ENCODE data around the gene PTPRN2. TPM values are rescaled to one million over a fixed set of nuclear protein-coding genes. Genes with fewer than 3 reads are reported as not detected.

PTPRN2 gene
- total and polyA plus RNA-seq, 2 of the 13 experiments (the other 11 are each of a cell fraction or from before 2014, with no cell fraction given), result 2.5 to 24.2 TPM

- ATAC-seq, result no peak
- no peak overlapping the region for H3K4me2 ChIP-seq (ENCODE audit: low read depth, low read length)
- TF ChIP-seq CEBPB (IDR thresholded peaks at IDR 0.05; ENCODE audit: borderline replicate concordance, low read depth, low read length) (no peak), ZNF282 (IDR thresholded peaks at IDR 0.05; ENCODE audit: partially characterized antibody) (no peak), PHF5A (CRISPR knock-in tag; IDR thresholded peaks at IDR 0.05; ENCODE audit: low read depth, unreplicated experiment) (no peak), ETV6 (CRISPR knock-in tag; conservative IDR thresholded peaks at IDR 0.05) (no peak)
- H4K20me1 ChIP-seq (ENCODE audit: insufficient read depth, low read length), result peaks cover 19% of the 10 kb centered on the region; the same call in 1 of the 2 replicates
- H3K27ac ChIP-seq (ENCODE audit: extremely low read length, insufficient read depth, low read length), result no peak overlapping the region
- no peaks in the 10 kb centered on the region for H3K27me3 ChIP-seq (ENCODE audit: control insufficient read depth in 1 of 2, insufficient read depth in 2 of 2, low read length in 2 of 2)
- H3K4me1 ChIP-seq (ENCODE audit: insufficient read depth, low read length), result peaks cover 11% of the 10 kb centered on the region
- FAIRE-seq, result no peak
- no peak overlapping the region for H3K9ac ChIP-seq (ENCODE audit: insufficient read depth, low read depth, low read length)
- H3K79me2 ChIP-seq (ENCODE audit: insufficient read depth, low read length), result no peaks in the 10 kb centered on the region
- no peak for DNase-seq (ENCODE audit: low spot score)
- in situ Hi-C loops (cut with HindIII; ENCODE audit: extremely low pct_ligation_motif_present, low pct_unique_long_range_greater_than_20kb) (no loop called here), intact Hi-C loops (cut with micrococcal nuclease; ENCODE audit: unreplicated experiment) (no loop called here)
- H3K4me3 ChIP-seq (replicated peaks in 1 of 3; ENCODE audit: insufficient read depth in 1 of 3, low read depth in 2 of 3, low read length in 3 of 3), result no peak overlapping the region
- no peaks in the 10 kb centered on the region for H3K9me3 ChIP-seq (ENCODE audit: low read length)
- H3K36me3 ChIP-seq (replicated peaks in 1 of 2; ENCODE audit: control insufficient read depth in 1 of 2, insufficient read depth in 2 of 2, low read length in 2 of 2), result no peaks in the 10 kb centered on the region
- no TSS peak for BruUV-seq (replicated peaks)
- ChIA-PET POLR2A (no interaction called here), CTCF (ENCODE audit: low intra/inter-chr PET ratio, low total read pairs) (no interaction called here)
- WGBS (ENCODE audit: low lambda C conversion rate), result 86% methylated on average over 14 of the region's 17 CpGs
- no peak overlapping the region for H2AFZ ChIP-seq (ENCODE audit: low read length)
Measured at GRCh38 chr7:157992511-157993160, 595.0 kb downstream of the PTPRN2 start.

GRCh38 chr7:157991761-157992160 lies 595.9 kb downstream of the PTPRN2 start:
- Histone ChIP-seq H3K9ac (ENCODE audit: insufficient read depth, low read depth, low read length) (no peak overlapping the region), H3K36me3 (replicated peaks in 1 of 2; ENCODE audit: control insufficient read depth in 1 of 2, insufficient read depth in 2 of 2, low read length in 2 of 2) (no peaks in the 10 kb centered on the region), H3K9me3 (ENCODE audit: low read length) (no peaks in the 10 kb centered on the region), H3K4me1 (ENCODE audit: insufficient read depth, low read length) (peaks cover 11% of the 10 kb centered on the region), H3K4me3 (replicated peaks in 1 of 3; ENCODE audit: insufficient read depth in 1 of 3, low read depth in 2 of 3, low read length in 3 of 3) (no peak overlapping the region), H3K27ac (ENCODE audit: extremely low read length, insufficient read depth, low read length) (no peak overlapping the region), H3K79me2 (ENCODE audit: insufficient read depth, low read length) (no peaks in the 10 kb centered on the region), H4K20me1 (ENCODE audit: insufficient read depth, low read length) (peaks cover 19% of the 10 kb centered on the region; the same call in 1 of the 2 replicates), H2AFZ (ENCODE audit: low read length) (no peak overlapping the region), H3K4me2 (ENCODE audit: low read depth, low read length) (no peak overlapping the region), H3K27me3 (ENCODE audit: control insufficient read depth in 1 of 2, insufficient read depth in 2 of 2, low read length in 2 of 2) (0 out of 5 replicates have a peak, but pooled peaks cover 0 to 6% of the 10 kb centered on the region in 2 experiments)
- FAIRE-seq (no peak), DNase-seq (ENCODE audit: low spot score) (no peak), ATAC-seq (no peak; the same call in 2 of the 3 replicates)
- ChIA-PET CTCF (ENCODE audit: low intra/inter-chr PET ratio, low total read pairs) (no interaction called here), POLR2A (no interaction called here)
- in situ Hi-C loops (cut with HindIII; ENCODE audit: extremely low pct_ligation_motif_present, low pct_unique_long_range_greater_than_20kb) (no loop called here), intact Hi-C loops (cut with micrococcal nuclease; ENCODE audit: unreplicated experiment) (no loop called here)
- WGBS (ENCODE audit: low lambda C conversion rate), result 76% methylated on average over 7 of the region's 11 CpGs
- BruUV-seq (replicated peaks), result no TSS peak
- TF ChIP-seq DRAP1 (CRISPR knock-in tag; IDR thresholded peaks at IDR 0.05), result no peak
